Measurements from ENCODE around the gene TPCN2. TPM values are rescaled to one million over a fixed set of nuclear protein-coding genes. Genes with fewer than 3 reads are reported as not detected.

TPCN2 gene
- total RNA-seq, 6 experiments from 2014 or later, result 8.0 to 11.2 (median 9.0) TPM

- DNase-seq, result no peak
- Mint-ChIP-seq H3K27ac (no peak overlapping the region), H3K4me1 (ENCODE audit: low read depth) (no peaks in the 10 kb centered on the region), H3K9me3 (no peaks in the 10 kb centered on the region), H3K4me3 (no peak overlapping the region), H3K27me3 (ENCODE audit: insufficient read depth) (no peaks in the 10 kb centered on the region), H3K36me3 (ENCODE audit: low read depth) (no peaks in the 10 kb centered on the region)
- TF ChIP-seq CTCF (IDR thresholded peaks at IDR 0.05), result no peak
Measured at GRCh38 chr11:69057801-69058200, 9.1 kb downstream of the TPCN2 start.

GRCh38 chr11:69058511-69059270, 10.0 kb downstream of the TPCN2 start:
- no peak overlapping the region for H3K4me3 Mint-ChIP-seq
- no peak for TF ChIP-seq CTCF (IDR thresholded peaks at IDR 0.05)
- H3K27me3 Mint-ChIP-seq (ENCODE audit: insufficient read depth), result no peaks in the 10 kb centered on the region
- H3K4me1 Mint-ChIP-seq (ENCODE audit: low read depth), result no peaks in the 10 kb centered on the region
- no peak overlapping the region for H3K27ac Mint-ChIP-seq
- DNase-seq, result no peak
- no peaks in the 10 kb centered on the region for H3K36me3 Mint-ChIP-seq (ENCODE audit: low read depth)
- H3K9me3 Mint-ChIP-seq, result no peaks in the 10 kb centered on the region

GRCh38 chr11:69059429-69059828, 10.7 kb downstream of the TPCN2 start:
- TF ChIP-seq CTCF (IDR thresholded peaks at IDR 0.05), result no peak
- H3K9me3 Mint-ChIP-seq, result no peaks in the 10 kb centered on the region
- H3K27me3 Mint-ChIP-seq (ENCODE audit: insufficient read depth), result no peaks in the 10 kb centered on the region
- no peak for DNase-seq
- H3K27ac Mint-ChIP-seq, result no peak overlapping the region
- H3K4me3 Mint-ChIP-seq, result no peak overlapping the region
- no peaks in the 10 kb centered on the region for H3K4me1 Mint-ChIP-seq (ENCODE audit: low read depth)
- H3K36me3 Mint-ChIP-seq (ENCODE audit: low read depth), result no peaks in the 10 kb centered on the region

- no peak overlapping the region for H3K27ac Mint-ChIP-seq
- H3K36me3 Mint-ChIP-seq (ENCODE audit: low read depth), result no peaks in the 10 kb centered on the region
- no peaks in the 10 kb centered on the region for H3K27me3 Mint-ChIP-seq (ENCODE audit: insufficient read depth)
- no peaks in the 10 kb centered on the region for H3K4me1 Mint-ChIP-seq (ENCODE audit: low read depth)
- no peak for TF ChIP-seq CTCF (IDR thresholded peaks at IDR 0.05)
- no peak overlapping the region for H3K4me3 Mint-ChIP-seq
- no peaks in the 10 kb centered on the region for H3K9me3 Mint-ChIP-seq
- no peak for DNase-seq
Measured at GRCh38 chr11:69059985-69060384, 11.3 kb downstream of the TPCN2 start.

GRCh38 chr11:69060806-69061712, 12.3 kb downstream of the TPCN2 start:
- Mint-ChIP-seq H3K27me3 (ENCODE audit: insufficient read depth) (no peaks in the 10 kb centered on the region), H3K36me3 (ENCODE audit: low read depth) (no peaks in the 10 kb centered on the region), H3K4me3 (no peak overlapping the region), H3K9me3 (no peaks in the 10 kb centered on the region), H3K4me1 (ENCODE audit: low read depth) (no peaks in the 10 kb centered on the region), H3K27ac (no peak overlapping the region)
- no peak for TF ChIP-seq CTCF (IDR thresholded peaks at IDR 0.05)
- no peak for DNase-seq

All from HFFc6 (cell line).